Astrocyte (in vitro differentiated cells and primary cell): ENCODE results near the gene BPIFA3. TPM values are rescaled to one million over a fixed set of nuclear protein-coding genes. Genes with fewer than 3 reads are reported as not detected.

Experiments used
- DNase-seq: peaks from one replicate; pipeline ENCODE4 v3.0.0-alpha.2; 2010; ENCODE audit warnings: low read depth
- FAIRE-seq: peaks from 2 replicates; lab custom pipeline; 2011; peaks lifted over from hg19 to GRCh38; lab: Jason Lieb, UNC
- H2AFZ ChIP-seq: 2 replicates; pipeline ENCODE4 v1.6.0; 2012; ENCODE audit warnings: low read depth, low read length, inconsistent platforms
- H3K27ac ChIP-seq: 2 replicates; pipeline ENCODE4 v1.5.1; 2011; ENCODE audit warnings: low read depth, low read length, inconsistent platforms
- H3K27me3 ChIP-seq: 2 replicates; pipeline ENCODE4 v1.6.0; 2011; ENCODE audit warnings: low read length, inconsistent platforms; ENCODE audit not compliant: insufficient read depth
- H3K36me3 ChIP-seq: 2 replicates; pipeline ENCODE4 v1.5.1; 2011; ENCODE audit warnings: low read length, inconsistent platforms; ENCODE audit not compliant: insufficient read depth
- H3K4me1 ChIP-seq: 2 replicates; pipeline ENCODE4 v1.5.1; 2011; ENCODE audit warnings: low read length, inconsistent platforms; ENCODE audit not compliant: insufficient read depth
- H3K4me2 ChIP-seq: 2 replicates; pipeline ENCODE4 v1.6.0; 2012; ENCODE audit warnings: low read length, inconsistent platforms
- H3K4me3 ChIP-seq: 2 replicates; pipeline ENCODE4 v1.5.1; 2011; ENCODE audit warnings: low read depth, mild to moderate bottlenecking, low read length, inconsistent platforms; ENCODE audit not compliant: insufficient read depth
- H3K79me2 ChIP-seq: 2 replicates; pipeline ENCODE4 v1.6.0; 2012; ENCODE audit warnings: mild to moderate bottlenecking, low read length, inconsistent platforms; ENCODE audit not compliant: insufficient read depth
- H3K9ac ChIP-seq: 2 replicates; pipeline ENCODE4 v1.6.0; 2012; ENCODE audit warnings: mild to moderate bottlenecking, low read length, inconsistent platforms
- H3K9me3 ChIP-seq: 2 replicates; pipeline ENCODE4 v1.5.1; 2012; ENCODE audit warnings: low read depth, mild to moderate bottlenecking, low read length, inconsistent platforms; ENCODE audit not compliant: insufficient read depth
- H4K20me1 ChIP-seq: 2 replicates; pipeline ENCODE4 v1.6.0; 2012; ENCODE audit warnings: low read length, inconsistent platforms; ENCODE audit not compliant: insufficient read depth
- H3K27ac Mint-ChIP-seq: one replicate; pipeline ENCODE4 v1.8.0; 2021; ENCODE audit warnings: mild to moderate bottlenecking, mixed read lengths; ENCODE audit not compliant: unreplicated experiment
- H3K27me3 Mint-ChIP-seq: one replicate; pipeline ENCODE4 v1.8.0; 2021; ENCODE audit warnings: low read depth, mixed read lengths; ENCODE audit not compliant: unreplicated experiment
- H3K36me3 Mint-ChIP-seq: one replicate; pipeline ENCODE4 v1.8.0; 2021; ENCODE audit warnings: low read depth, mixed read lengths; ENCODE audit not compliant: unreplicated experiment
- H3K4me1 Mint-ChIP-seq: one replicate; pipeline ENCODE4 v1.8.0; 2021; ENCODE audit warnings: low read depth, mixed read lengths; ENCODE audit not compliant: unreplicated experiment
- H3K4me3 Mint-ChIP-seq: one replicate; pipeline ENCODE4 v1.8.0; 2021; ENCODE audit warnings: mild to moderate bottlenecking, moderate library complexity, mixed read lengths; ENCODE audit not compliant: unreplicated experiment
- H3K9me3 Mint-ChIP-seq: one replicate; pipeline ENCODE4 v1.8.0; 2021; ENCODE audit warnings: mild to moderate bottlenecking, mixed read lengths; ENCODE audit not compliant: unreplicated experiment
- EZH2 ChIP-seq: IDR thresholded peaks from 2 replicates; pipeline ENCODE4 v1.6.1; 2012; ENCODE audit warnings: mild to moderate bottlenecking, low read length, inconsistent platforms; ENCODE audit not compliant: insufficient read depth
- total RNA-seq: library from RNA; stranded (reverse); gene quantifications from 2 replicates; pipeline ENCODE4 v1.2.1, GENCODE V29; 2021
- TF ChIP-seq, protein P1 (sequence below): IDR thresholded peaks from 2 replicates; pipeline ENCODE4 v1.5.1; 2011; ENCODE audit warnings: low read depth, mild to moderate bottlenecking, inconsistent platforms, low read length, moderate library complexity; ENCODE audit not compliant: insufficient read depth

Gene BPIFA3
- total RNA-seq, 1 donor from 2014 or later, result not detected

DNA sequence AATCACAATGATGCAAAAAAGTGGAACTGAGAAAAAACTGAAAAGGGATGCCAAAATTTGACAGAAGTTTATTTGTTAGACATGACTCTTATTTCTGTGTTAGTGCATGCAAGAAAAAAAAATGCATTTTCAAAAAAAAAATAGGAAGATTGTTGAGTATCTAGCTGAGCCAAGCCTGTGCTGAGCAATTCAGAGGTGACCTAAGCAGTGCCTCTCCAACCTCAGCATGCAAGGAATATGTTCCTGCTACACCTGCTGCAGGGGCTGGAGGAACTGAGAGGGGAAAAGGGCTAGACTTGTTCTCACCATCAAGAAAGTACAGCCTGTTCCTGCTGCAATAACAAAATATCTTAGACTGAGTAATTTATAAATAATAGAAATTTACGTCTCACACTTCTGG, 25.2 kb upstream of the BPIFA3 start:
- no peak overlapping the region for H3K27ac ChIP-seq
- H3K4me1 Mint-ChIP-seq, result no peaks in the 10 kb centered on the region
- no peaks in the 10 kb centered on the region for H3K79me2 ChIP-seq
- no peaks in the 10 kb centered on the region for H3K4me1 ChIP-seq
- no peaks in the 10 kb centered on the region for H3K36me3 Mint-ChIP-seq
- TF ChIP-seq, protein P1, sequence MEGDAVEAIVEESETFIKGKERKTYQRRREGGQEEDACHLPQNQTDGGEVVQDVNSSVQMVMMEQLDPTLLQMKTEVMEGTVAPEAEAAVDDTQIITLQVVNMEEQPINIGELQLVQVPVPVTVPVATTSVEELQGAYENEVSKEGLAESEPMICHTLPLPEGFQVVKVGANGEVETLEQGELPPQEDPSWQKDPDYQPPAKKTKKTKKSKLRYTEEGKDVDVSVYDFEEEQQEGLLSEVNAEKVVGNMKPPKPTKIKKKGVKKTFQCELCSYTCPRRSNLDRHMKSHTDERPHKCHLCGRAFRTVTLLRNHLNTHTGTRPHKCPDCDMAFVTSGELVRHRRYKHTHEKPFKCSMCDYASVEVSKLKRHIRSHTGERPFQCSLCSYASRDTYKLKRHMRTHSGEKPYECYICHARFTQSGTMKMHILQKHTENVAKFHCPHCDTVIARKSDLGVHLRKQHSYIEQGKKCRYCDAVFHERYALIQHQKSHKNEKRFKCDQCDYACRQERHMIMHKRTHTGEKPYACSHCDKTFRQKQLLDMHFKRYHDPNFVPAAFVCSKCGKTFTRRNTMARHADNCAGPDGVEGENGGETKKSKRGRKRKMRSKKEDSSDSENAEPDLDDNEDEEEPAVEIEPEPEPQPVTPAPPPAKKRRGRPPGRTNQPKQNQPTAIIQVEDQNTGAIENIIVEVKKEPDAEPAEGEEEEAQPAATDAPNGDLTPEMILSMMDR, result no peak
- TF ChIP-seq EZH2, result no peak
- H4K20me1 ChIP-seq, result no peaks in the 10 kb centered on the region
- DNase-seq, result no peak
- no peak overlapping the region for H2AFZ ChIP-seq
- H3K27ac Mint-ChIP-seq, result no peak overlapping the region
- H3K4me3 Mint-ChIP-seq, result no peak overlapping the region
- no peak for FAIRE-seq
- H3K9me3 ChIP-seq, result no peaks in the 10 kb centered on the region
- no peak overlapping the region for H3K4me2 ChIP-seq
- no peaks in the 10 kb centered on the region for H3K9me3 Mint-ChIP-seq
- no peak overlapping the region for H3K4me3 ChIP-seq
- H3K36me3 ChIP-seq, result no peaks in the 10 kb centered on the region
- no peak overlapping the region for H3K9ac ChIP-seq
- peaks cover 51% of the 10 kb centered on the region for H3K27me3 Mint-ChIP-seq
- no peaks in the 10 kb centered on the region for H3K27me3 ChIP-seq

DNA sequence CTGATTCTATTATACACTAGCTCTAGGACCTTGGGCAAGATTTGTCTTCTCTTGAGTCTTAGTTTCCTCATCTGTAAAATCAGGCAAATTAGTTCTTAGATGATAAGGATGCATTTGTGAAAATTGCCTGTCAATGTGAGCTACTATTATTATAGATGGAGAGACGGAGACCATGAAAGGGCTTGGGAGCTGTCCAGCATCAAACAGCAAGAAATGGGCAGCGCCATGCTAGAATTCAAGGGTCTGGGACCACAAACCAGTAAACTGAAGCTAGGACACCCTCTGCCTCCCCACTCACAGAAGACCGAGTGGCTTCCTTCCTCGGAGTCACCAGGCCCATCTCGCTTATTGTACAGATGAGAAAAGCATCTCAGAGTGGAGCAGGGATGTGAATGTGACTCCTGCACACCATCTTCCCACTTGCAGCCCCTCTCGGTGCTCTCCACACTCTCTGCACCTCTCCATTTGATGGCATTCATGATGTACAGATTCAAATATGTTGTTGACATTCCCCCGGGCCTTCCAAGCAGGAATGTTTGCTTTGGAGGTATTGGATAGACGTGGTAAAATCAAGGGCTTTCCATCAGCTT, 24.1 kb upstream of the BPIFA3 start:
- Histone ChIP-seq H3K4me3 (no peak overlapping the region), H3K9me3 (no peaks in the 10 kb centered on the region), H3K4me2 (no peak overlapping the region), H3K79me2 (no peaks in the 10 kb centered on the region), H3K36me3 (no peaks in the 10 kb centered on the region), H3K27ac (no peak overlapping the region), H4K20me1 (no peaks in the 10 kb centered on the region), H2AFZ (no peak overlapping the region), H3K4me1 (no peaks in the 10 kb centered on the region), H3K27me3 (no peaks in the 10 kb centered on the region), H3K9ac (no peak overlapping the region)
- FAIRE-seq, result no peak
- Mint-ChIP-seq H3K4me1 (no peaks in the 10 kb centered on the region), H3K27me3 (peaks cover 54% of the 10 kb centered on the region), H3K9me3 (no peaks in the 10 kb centered on the region), H3K36me3 (no peaks in the 10 kb centered on the region), H3K4me3 (no peak overlapping the region), H3K27ac (no peak overlapping the region)
- no peak for TF ChIP-seq EZH2
- TF ChIP-seq, protein P1, result no peak
- no peak for DNase-seq

DNA sequence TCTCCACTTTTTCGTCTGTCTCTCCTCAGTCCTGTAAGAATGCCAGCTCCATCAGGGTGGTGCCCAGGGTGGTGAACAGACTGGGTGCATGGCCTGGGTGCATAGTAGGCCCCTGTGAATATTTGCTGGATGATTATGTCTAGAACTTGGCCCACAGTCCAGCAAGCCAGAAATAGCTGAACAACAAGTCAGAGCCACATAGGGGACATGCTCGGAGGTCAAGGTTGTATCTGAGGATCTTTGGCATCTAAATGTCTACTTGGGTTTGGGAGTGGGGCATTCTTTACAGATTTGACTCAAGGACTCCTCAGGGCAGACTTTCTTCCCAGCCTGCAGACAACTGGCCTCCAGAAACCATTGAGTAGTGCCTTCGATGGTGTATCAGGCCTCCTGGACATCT, 18.1 kb upstream of the BPIFA3 start:
- no peak overlapping the region for H3K27ac ChIP-seq
- H2AFZ ChIP-seq, result no peak overlapping the region
- TF ChIP-seq, protein P1, result no peak
- TF ChIP-seq EZH2, result no peak
- no peaks in the 10 kb centered on the region for H3K9me3 ChIP-seq
- H3K4me2 ChIP-seq, result no peak overlapping the region
- no peaks in the 10 kb centered on the region for H4K20me1 ChIP-seq
- H3K79me2 ChIP-seq, result no peaks in the 10 kb centered on the region
- Mint-ChIP-seq H3K9me3 (peaks cover 3% of the 10 kb centered on the region), H3K27ac (no peak overlapping the region), H3K4me1 (no peaks in the 10 kb centered on the region), H3K4me3 (no peak overlapping the region), H3K36me3 (no peaks in the 10 kb centered on the region), H3K27me3 (peaks cover 50% of the 10 kb centered on the region)
- no peaks in the 10 kb centered on the region for H3K4me1 ChIP-seq
- H3K9ac ChIP-seq, result no peak overlapping the region
- DNase-seq, result no peak
- H3K4me3 ChIP-seq, result no peak overlapping the region
- FAIRE-seq, result no peak
- no peaks in the 10 kb centered on the region for H3K27me3 ChIP-seq
- no peaks in the 10 kb centered on the region for H3K36me3 ChIP-seq
